ENCODE results near the gene RAB20. TPM values are rescaled to one million over a fixed set of nuclear protein-coding genes. Genes with fewer than 3 reads are reported as not detected.

The RAB20 gene
- total RNA-seq, 1 donor from 2014 or later = 1.5 TPM

- H3K36me3 Mint-ChIP-seq (ENCODE audit: low read depth, unreplicated experiment) = peaks cover 76% of the 10 kb centered on the region
- peaks cover 24% of the 10 kb centered on the region for H3K27me3 Mint-ChIP-seq (ENCODE audit: unreplicated experiment)
- H3K4me3 Mint-ChIP-seq (ENCODE audit: unreplicated experiment) = peak overlapping the region; percentile 51
- peaks cover 23% of the 10 kb centered on the region for H3K4me1 Mint-ChIP-seq (ENCODE audit: unreplicated experiment)
- DNase-seq (ENCODE audit: low spot score) = no peak
- H3K9me3 Mint-ChIP-seq (ENCODE audit: unreplicated experiment) = no peaks in the 10 kb centered on the region
- TF ChIP-seq CTCF (IDR thresholded peaks at IDR 0.05; ENCODE audit: unreplicated experiment) = no peak
- H3K27ac Mint-ChIP-seq (ENCODE audit: unreplicated experiment) = no peak overlapping the region
Observed at GRCh38 chr13:110475550-110476219, 85.8 kb downstream of the RAB20 start.

GRCh38 chr13:110475117-110475516, 86.4 kb downstream of the RAB20 start:
- Mint-ChIP-seq H3K27ac (ENCODE audit: unreplicated experiment) (peak overlapping the region; percentile 79), H3K4me1 (ENCODE audit: unreplicated experiment) (peaks cover 28% of the 10 kb centered on the region), H3K9me3 (ENCODE audit: unreplicated experiment) (no peaks in the 10 kb centered on the region), H3K27me3 (ENCODE audit: unreplicated experiment) (peaks cover 28% of the 10 kb centered on the region), H3K4me3 (ENCODE audit: unreplicated experiment) (peak overlapping the region; percentile 70), H3K36me3 (ENCODE audit: low read depth, unreplicated experiment) (peaks cover 76% of the 10 kb centered on the region)
- no peak for TF ChIP-seq CTCF (IDR thresholded peaks at IDR 0.05; ENCODE audit: unreplicated experiment)
- DNase-seq (ENCODE audit: low spot score) = no peak

- Mint-ChIP-seq H3K27ac (ENCODE audit: unreplicated experiment) (peak overlapping the region; percentile 79), H3K4me1 (ENCODE audit: unreplicated experiment) (peaks cover 28% of the 10 kb centered on the region), H3K4me3 (ENCODE audit: unreplicated experiment) (peak overlapping the region; percentile 70), H3K27me3 (ENCODE audit: unreplicated experiment) (peaks cover 28% of the 10 kb centered on the region), H3K36me3 (ENCODE audit: low read depth, unreplicated experiment) (peaks cover 78% of the 10 kb centered on the region), H3K9me3 (ENCODE audit: unreplicated experiment) (no peaks in the 10 kb centered on the region)
- no peak for TF ChIP-seq CTCF (IDR thresholded peaks at IDR 0.05; ENCODE audit: unreplicated experiment)
- DNase-seq (ENCODE audit: low spot score) = no peak
Observed at GRCh38 chr13:110474713-110475112, 86.8 kb downstream of the RAB20 start.

Other genes starting within 250 kb of the RAB20 start
- 28.7 TPM for gene NAXD, start 53.8 kb upstream of the RAB20 start, total RNA-seq (ENCODE audit: unreplicated experiment)
- gene CARS2, start 144.4 kb upstream of the RAB20 start, total RNA-seq (ENCODE audit: unreplicated experiment) = 36.0 TPM
- 9.9 TPM for gene ING1, start 152.0 kb upstream of the RAB20 start, total RNA-seq (ENCODE audit: unreplicated experiment)

Data from endothelial cell (in vitro differentiated cells).